Measurements from ENCODE around the gene GOLT1B.
"Not testable (repeated sequence)": the region's sequence is repeated elsewhere in the genome, so short reads cannot be mapped to it uniquely, and the experiment has no call there.

GOLT1B gene, protein sequence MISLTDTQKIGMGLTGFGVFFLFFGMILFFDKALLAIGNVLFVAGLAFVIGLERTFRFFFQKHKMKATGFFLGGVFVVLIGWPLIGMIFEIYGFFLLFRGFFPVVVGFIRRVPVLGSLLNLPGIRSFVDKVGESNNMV

DNA sequence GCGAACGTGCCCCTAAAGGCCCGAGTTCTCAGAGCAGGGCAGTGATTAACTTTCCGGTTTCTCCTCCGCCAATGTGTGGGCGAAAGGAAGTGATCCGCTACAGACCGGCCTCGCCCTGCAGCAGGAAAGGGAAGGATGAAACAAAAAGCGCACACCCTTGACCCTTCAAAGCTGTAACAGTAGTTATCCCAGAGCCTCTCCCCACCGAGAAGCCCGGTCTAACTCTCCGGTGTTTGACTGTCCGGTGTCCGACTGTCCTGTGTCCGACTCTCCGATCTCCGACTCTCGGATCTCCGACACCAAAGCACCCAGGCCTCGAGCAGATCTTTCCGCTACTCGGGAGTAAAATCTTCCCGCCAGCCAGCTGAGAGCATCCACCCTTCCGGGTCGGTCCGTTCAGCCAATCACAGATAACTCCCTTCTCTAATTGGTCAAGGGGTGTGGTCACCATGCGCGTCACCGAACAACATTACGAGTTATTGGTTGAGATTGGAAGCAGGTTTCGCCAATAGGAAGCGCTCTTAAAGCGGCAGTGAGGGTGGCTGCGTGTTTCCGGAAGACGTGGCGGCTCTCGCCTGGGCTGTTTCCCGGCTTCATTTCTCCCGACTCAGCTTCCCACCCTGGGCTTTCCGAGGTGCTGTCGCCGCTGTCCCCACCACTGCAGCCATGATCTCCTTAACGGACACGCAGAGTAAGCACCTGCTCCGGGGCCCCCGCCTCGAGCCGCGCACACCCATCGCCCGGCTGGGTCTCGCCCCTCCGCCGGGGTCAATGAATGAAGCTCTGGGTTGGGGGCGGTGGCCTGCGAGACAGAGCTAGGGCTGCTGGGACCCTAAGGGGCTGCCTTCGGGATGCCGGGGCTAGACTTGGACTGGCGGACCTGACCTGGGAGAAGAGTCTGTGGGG lies at the start of gene GOLT1B, which contains the start of gene RECQL:
Gene GOLT1B, plus strand, starts transcription at position 532 of the 906 bp plus-strand sequence. Its CDS starts 135 bp downstream, at position 667.
Gene RECQL, minus strand, starts transcription at position 378 of the 906 bp plus-strand sequence. CDS start 2,065 bp downstream, outside the sequence.
- DNase-seq: peak; percentile 98

DNA sequence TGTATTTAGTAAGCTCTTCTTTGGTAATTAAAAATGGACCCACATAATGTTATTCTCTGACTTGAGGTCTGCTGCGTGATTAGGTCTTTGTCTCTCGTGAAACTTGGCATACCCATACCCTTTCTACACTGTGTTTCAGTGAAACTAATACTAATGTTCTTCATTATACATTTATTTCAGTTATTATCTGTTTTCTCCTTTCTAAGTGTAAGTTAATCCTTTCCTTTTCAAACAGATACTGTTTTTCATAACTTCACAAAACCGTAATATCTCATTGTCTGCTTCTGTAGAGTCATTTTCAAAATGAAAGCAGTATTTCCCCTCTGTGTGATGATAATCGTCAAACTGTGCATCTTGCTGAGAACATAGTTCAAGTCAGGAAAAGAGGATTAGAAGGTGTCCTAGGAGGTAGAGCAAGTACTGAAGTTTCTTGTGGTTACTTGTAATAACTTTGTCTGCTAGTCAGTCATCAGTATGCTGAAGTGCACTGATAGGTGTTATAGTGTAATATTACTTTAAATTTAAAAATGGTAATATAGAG lies 48.2 kb upstream of the GOLT1B start:
- no peak for DNase-seq

DNA sequence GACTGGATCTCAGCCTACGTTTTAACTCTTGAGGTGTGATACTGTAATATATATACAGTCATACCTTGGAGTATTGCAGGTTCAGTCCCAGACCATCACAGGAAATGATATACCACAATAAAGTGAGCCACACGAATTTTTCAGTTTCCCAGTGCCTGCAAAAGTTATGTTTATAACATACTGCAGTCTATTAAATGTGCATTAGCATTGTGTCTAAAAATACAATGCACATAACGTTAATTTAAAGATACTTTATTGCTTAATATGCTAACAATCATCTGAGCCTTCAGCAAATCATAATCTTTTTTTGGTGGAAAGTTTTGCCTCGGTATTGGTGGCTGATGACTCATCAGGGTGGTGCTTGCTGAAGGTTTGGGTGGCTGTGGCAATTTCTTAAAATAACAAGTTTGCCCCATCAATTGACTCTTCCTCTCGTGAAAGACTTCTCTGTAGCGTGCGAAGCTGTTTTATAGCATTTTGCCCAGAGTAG lies 45.3 kb upstream of the GOLT1B start:
- DNase-seq: no peak

DNA sequence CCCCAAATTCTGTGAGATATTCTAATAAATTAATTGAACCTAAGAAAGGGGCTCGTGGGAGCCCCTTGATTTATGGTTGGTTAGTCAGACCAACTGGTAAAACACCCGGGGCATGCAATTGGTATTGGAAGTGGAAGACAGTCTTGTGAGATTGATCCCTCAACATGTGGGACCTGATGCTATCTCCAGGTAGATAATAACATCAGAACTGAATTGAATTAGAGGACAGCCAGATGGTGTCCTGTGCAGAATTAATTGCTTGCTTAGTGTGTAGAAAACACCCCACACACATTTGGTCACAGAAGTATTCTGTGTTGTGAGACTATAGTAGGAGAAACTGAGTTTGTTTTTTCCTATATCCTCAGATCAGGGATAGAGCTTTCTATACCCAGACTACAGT lies 42.1 kb upstream of the GOLT1B start:
- no peak for DNase-seq

DNA sequence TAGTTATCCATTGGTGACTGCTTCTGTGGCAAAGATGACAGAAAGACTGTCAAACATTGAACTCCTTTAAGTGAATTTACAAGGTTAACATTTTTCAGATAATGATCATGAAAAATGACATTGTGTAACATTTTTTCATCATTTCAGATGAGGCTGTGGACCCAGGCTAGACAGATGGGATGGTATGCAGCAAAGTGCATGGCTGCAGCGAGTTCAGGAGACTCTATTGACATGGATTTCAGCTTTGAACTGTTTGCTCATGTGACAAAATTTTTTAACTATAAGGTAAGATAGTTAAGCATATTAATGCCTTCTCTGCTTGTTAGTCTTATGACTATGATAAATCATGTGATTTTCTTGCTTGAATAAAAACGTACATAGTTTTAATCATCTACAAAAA lies 34.3 kb upstream of the GOLT1B start:
- DNase-seq: not testable (repeated sequence)

DNA sequence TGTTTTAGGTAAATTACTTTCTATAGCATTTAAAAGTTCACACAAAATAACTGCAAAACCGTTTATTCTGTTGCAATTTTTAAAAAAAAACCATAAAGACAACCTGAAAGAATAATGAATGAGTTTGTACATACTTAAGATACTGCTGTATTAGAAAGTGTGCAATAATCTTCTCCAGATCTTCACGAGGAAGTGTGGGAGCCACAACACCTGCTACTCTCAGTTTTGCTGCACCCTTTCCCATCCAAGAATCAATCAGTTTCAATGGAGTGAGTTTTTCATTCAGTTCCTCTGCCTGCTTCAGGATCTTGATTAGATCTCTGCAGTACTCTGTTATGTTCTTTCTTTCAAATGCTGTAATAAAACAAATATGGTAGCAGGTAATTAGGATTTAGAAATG lies 30.3 kb upstream of the GOLT1B start:
- no peak for DNase-seq

DNA sequence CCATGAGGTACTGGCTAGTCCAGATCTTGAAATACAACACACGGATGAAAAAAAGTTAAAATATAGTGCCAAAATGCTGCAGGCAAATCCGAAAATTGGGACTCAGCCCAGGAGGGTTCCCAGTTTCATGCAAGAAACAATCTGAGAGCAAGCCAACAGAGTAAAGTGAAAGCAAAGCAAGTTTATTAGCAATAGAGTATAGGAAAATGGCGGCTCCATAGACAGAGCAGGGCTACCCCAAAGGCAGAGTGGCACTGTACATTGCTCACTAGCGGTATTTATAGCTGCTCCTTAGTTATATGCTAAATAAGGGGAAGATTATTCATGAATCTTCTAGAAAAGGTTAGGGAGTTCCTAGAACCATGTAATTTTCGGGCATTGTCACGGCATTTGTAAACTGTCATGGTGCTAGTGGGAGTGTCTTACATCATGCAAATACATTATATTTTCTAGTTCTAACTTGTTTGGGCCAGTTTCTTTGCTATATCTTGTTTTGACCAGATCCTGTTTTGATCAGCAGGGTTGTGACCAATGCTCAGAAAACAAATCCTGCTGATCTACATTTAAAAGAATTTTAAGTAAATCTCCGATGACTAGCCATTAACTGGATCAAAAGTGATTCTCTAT lies 29.3 kb upstream of the GOLT1B start:
- no peak for DNase-seq

DNA sequence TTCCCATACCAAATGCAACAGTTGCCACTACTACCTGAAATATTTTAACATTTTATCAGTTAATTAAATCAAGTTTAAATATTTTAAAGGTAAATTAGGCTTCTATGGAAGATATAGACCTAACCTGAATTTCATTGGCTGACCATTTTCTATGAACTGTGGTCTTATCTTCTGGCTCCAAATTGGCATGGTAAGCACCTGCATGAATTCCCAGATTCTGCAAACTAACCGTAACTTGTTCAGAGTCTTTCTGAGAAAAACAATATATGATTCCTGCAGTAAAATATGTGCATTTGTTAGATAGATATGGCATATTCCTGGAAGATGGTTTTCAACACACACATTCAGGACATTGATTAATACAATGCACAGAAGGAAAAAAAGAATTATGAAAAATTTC lies 26.0 kb upstream of the GOLT1B start:
- no peak for DNase-seq

DNA sequence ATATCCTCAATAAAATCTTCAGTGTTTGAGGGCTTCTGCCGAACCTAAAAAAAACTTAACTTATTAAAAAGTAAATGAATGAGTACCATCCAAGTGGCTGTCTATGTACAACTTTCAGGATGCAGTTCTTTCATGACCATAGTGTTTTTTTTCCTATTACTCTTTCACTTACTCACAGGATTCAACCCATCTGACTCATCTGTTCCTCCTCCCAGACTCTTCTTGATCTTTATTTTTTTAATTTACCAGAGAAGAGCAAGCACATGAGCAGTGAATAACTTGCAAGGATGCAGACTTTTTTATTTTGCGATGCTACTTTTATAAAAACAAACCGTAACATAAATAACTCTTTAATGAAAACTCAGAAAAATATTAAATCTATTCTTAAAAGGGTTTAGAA lies 24.6 kb upstream of the GOLT1B start:
- DNase-seq: peak; percentile 31

DNA sequence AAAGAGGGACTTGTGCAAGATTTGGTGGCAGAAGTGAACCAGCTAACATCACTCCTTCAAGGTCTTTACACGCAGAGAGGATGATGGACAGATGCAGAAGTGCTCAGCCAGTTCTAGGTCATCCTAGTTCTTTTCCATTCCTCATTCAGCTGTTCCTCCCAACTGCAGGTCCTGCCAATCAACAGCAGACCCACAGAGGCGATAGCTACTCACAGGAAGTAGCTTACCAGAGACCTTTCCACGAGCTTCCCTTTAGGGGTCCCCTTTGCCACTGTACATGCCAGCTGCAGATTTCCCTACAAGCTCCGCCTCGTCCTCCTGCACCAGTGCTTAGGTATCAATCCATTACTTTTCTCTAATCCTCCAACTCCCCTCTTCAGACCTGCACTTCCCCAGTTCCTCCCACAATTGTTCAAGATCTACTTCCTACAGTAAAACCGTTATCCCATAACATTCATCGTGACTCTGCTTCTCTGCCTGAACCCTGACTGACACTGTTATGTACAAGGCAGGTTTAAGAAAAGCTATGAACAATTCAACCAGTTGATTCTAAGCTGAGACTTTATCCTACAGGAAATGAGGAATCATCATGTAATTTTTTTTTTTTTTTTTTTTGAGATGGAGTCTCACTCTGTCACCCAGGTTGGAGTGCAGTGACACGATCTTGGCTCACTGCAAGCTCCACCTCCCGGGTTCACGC lies 22.7 kb upstream of the GOLT1B start:
- DNase-seq: no peak

DNA sequence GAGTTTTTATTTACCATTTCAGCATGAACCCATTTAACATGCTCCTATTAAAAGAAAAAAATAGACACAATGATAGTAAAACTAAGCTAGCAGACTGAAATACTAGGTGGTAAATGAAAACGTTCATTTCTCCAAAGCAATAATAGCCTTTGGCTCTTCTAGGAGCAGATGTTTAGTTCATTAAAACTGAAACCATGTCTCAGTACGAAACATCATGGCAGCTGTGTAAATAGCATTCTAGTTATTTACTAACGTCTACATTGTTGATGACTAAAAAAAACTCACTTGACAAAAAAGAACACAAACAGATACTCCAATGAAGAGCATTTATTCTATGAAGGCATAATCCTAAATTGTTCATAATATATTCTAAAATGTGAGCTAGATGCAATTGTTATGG lies 18.1 kb upstream of the GOLT1B start:
- no peak for DNase-seq

DNA sequence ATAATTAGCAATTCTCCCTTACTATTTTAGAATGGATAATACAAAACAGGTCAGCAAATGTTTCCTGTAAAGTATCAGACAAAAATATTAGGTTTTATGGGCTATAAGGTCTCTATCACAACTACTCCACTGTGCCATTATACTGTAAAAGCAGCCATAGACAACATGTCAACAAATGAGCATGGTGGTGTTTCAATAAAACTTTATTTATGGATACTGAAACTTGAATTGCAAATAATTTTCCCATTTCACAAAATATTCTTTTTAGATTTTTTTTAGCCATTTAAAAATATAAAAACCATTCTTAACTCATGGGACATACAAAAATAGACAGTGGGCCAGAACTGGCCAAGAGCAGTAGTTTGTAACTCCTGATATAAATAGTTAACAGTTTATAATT lies 15.6 kb upstream of the GOLT1B start:
- no peak for DNase-seq

DNA sequence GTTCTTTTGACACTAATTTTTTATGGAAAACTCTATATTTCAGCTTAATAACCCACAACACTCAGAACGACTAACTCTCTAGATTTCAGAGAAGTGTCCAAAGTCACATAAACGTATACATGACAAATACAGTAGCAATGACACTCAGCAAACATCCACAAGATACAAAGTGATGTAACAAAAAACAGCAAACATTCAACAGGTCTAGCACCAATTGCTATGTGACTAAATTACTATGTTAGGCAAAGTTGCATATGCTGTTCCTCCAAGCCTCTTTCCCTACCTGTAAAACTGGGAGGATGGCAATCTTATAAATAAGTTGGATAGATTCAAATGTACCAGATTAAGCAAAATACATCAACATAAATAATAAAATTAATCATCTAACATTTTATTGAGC lies 1.8 kb upstream of the GOLT1B start:
- DNase-seq: no peak

DNA sequence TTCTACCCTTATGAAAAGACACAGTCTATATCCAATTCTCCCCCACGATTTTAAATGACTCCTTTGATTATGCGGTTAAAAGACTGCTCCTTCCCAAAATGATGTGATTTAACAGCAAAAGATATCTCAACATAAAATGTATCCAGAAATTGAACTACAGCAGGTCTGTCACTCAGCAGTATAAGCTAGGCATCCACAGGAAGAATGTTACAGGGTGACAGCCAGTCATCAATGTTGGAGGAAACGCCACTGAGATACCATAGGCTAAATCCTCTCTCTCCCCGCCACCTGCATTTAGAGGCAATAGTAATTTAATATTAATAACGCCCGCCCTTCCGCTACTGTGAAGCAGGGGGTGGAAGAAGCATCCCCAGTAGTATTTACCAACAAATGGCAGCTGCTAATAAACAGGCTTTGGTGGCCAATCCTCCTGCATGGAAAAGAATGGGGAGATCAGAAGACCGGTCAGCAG lies 767 bp upstream of the GOLT1B start:
- no peak for DNase-seq

DNA sequence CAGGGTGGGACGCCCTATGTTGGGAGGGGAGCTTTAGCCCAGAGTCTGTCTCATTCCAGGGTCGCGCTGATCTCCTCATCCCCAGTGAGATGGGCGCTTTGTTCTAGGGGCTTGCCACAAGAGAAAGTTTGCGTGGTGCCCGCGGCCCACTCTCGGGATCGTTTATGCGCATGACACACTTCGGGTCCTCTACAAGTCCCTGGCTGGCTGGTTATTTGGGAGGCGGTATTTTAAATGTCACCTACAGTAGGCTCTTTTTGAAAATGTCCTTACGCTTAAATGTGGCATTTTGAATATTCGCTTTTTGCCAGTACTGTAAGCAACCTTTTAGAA lies 541 bp downstream of the GOLT1B start:
- DNase-seq: peak; percentile 35

DNA sequence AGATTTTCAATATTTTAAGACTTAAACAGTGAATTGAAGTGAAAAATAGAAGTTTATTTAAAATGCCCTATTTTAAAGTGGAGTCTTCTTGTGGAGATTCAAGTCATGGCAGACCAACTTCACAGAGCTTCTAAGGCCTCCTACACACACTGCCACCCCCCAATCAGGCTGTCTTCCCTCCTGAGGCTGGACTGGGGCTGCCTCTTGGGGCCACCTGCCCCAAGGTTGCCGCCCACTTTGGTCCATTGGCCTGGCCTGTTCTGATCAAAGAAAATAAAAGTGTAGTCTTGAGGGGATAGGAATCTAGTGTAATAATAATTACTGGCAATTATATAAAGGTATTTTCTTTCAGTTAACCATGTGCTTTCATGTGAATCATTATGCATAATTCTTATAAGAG lies 1.3 kb downstream of the GOLT1B start:
- no peak for DNase-seq

DNA sequence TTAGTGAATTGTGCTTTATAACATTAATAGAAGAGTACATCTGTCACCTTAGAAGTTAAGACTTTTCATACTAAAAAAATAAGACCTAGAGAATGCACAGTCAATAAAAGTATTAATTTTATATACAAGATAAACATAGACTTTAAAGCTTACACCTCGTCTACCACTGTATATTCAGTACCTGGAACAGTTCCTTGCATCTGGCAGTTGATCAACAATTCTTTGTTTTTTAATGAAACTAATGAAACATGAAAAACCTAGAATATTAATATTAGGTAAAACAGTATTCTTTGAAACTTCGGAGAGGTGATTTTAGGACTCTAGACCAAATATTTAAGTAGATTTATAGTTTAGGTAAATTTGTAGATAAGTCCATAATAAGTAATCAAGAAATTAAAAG lies 4.3 kb downstream of the GOLT1B start:
- no peak for DNase-seq

DNA sequence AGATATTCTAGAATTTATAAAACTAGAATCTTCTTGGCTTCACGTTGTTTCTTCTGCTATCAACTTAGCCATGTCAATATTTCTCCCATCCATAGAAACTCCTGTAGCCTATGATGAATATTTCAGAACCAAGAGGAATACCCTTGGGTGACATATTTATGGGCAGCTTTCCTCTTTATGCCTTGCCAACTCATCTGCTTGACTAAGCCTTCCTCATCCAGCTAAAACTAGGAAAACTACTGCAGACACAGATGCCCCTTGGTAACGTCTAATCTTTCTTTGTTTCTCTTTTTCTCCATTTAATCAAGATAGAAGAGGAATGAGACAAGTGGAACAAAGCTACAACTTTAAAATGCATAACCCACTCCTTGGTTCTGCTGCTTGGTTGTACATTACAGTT lies 6.3 kb downstream of the GOLT1B start:
- DNase-seq: no peak

DNA sequence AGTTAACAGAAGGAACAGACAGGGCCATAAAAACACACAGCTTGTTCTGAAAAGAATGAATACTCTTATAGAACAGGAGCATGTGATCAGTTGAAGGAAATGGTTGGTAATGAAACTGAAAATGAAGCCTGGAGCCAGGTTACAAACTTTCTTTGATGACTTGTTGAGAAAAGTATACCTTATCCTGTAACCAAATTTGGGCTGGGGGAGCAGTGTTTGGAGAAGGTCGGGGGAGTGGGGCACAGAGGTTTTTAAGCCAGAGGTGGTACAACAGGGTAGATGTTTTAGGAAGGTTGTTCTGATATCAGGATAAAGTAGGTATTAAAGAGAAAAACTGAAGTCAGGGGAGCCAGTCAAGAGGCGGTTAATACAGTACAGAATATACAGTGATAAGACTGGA lies 8.2 kb downstream of the GOLT1B start:
- DNase-seq: no peak

DNA sequence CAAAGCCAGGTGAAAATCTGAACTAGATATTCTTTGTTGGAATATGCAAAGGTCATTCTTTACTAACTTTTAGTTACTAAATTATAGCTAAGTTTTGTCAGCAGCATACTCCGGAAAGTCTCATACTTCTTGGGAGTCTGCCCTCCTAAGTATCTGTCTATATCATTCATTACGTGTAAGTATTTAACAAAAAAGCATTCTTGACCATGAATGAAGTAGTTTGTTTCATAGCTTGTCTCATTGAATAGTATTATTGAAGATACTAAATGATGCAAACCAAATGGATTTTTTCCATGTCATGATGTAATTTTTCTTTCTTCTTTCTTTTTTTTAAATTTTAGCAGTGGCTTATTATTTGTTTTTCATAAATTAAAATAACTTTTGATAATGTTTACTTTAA lies 14.7 kb downstream of the GOLT1B start:
- no peak for DNase-seq

DNA sequence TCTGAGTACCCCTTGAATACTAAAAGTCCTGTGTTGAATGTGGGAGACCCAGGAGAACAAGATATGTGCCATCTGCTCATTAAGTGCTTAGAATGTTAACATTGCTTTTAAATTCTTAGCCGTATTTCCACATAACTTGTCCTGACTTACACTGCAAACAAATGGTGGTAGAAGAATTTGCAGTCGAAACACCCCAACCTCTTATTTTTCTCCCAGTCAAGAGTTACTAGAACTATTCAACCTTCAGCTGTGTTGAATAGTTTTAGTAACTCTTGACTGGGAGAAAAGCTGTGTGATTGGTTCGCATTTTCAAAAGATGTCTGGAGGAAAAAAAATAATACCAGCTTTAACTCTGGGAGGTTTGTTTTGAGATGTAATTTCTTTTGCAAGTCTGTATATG lies 16.9 kb downstream of the GOLT1B start:
- no peak for DNase-seq

DNA sequence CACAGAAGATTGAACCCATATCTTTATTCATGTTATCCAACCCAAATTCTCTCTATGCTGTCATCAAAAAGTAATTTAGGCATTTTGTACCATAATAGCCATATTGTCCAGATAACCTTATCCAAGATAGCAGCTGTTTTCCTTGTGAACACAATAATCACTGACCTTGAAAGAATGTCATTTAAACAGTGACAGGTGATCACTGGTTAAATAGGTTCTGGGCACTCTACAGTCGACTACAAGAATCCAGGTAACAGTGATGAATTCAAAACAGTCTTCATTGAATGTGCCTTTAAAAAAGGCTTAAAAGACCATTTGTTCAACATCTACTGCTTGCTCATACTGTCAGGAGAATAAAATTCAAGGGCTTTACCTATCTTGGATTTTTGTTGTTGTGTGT lies 20.0 kb downstream of the GOLT1B start:
- no peak for DNase-seq

DNA sequence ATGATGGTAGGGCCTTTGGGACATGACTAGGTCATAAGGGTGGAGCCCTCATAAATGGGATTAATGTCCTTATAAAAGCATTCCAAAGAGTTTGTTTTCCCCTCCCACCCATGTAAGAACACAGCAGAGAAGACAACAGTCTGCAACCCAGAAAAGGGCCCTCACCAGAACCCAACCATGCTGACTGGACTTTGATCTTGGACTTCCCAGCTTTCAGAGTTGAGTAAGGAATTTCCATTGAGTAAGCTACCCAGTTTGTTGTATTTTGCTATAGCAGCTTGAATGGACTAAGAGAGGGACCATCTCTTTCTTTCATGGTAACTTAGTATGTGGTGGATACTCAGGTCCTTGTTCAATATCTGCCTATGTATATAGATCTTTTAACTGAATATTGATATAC lies 21.6 kb downstream of the GOLT1B start:
- no peak for DNase-seq

Measured in fibroblast of upper back skin (primary cell).